Activated CD4-positive, alpha-beta T cell treated with anti-CD3 and anti-CD28 coated beads, Interleukin-2, amount 50 U/mL, for 4 hours (primary cell): Measurements from ENCODE around the gene CCDC181.

Experiments used
- DNase-seq, 2 experiments: peaks; one replicate each; pipeline ENCODE4 v3.0.0-alpha.2; 2020

The CCDC181 gene

DNA sequence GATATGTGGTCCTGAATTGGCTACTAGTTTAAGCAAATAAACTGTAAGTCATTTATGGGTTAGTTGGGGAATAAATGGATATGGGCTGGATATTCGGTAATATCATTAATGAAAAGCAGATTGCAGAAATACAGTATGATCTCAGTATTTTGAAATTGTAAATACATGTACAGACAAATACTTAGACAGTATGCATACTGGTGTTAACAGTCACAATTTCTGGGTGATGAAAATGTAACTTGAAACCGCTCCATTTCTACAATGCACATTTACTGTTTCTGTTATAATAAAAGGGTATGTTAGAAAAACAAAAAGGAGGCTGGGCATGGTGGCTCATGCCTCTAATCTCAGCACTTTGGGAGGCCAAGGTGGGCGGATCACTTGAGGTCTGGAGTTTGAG is 31.3 kb downstream of the CCDC181 start:
- no peak for DNase-seq

DNA sequence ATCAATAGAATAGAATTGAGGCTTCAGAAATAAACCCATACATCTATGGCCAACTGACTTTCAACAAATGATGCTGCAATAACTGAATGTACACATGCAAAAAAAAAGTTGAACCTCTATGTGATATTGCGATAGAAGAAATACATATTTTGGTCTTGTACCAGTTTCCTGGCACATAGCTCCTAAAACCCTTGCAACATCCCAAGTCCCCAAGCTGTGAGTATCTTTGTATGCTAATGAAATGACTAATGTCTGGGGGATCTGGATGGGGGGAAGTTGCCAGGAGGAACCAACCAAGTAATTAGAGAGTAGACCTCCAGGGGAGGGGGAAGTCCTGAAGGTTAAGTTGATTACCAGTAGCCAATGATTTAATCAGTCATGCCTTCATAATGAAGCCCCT is 34.9 kb downstream of the CCDC181 start:
- no peak for DNase-seq

DNA sequence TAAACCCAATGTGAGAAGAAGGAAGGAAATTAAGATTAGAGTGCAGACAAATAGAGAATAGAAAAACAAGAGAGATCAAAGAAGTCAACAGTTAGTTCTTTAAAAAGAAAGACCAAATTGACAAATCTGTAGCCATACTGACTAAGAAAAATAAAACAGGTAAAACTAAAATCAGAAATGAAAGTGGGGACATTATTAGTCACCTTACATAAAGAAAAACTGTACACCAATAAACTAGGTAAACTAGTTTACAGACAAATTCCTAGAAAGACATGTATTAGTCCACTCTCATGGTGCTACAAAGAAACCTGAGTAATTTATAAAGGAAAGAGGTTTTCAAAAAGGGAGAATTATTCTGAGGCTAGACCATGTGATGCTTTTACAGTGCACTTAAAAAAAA is 37.0 kb downstream of the CCDC181 start:
- no peak for DNase-seq

GRCh38 chr1:169387399-169387798 is 39.9 kb downstream of the CCDC181 start:
- no peak for DNase-seq

DNA sequence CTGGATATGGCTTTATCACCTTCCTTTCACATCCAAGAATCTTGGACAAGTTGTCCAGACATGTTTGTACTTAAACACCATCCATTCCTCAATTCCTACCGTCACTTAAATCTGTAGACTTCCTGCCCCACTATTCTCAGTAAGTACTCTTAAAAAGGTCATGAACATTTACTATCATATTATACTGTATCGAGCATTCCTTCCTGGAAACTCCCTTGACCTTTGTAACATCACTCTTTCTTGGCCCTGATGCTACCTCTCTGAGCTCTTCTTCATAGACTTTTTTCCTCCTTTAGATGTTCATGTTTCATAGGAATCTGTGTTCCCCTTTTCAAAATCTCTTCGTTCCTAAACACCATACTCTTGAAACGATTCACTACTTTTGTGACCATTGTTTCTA is 43.8 kb downstream of the CCDC181 start:
- no peak for DNase-seq

DNA sequence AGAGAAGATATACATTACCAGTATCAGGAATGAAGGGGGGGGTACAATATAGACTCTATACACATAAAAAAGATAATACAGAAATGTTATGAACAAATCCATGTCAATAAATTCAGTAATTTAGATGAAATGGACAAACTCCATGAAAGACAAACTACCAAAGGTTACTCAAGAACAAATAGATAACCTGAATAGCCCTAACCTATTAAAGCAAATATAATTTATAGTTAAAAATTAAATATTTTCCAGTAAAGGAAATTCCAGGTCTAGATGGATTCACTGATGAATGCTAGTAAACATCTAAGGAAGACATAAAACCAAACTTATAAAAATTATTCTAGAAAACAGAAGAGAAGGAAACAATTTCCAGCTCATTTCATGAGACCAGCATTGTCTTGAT is 46.1 kb downstream of the CCDC181 start:
- no peak for DNase-seq

GRCh38 chr1:169371404-169371803 is 55.9 kb downstream of the CCDC181 start:
- DNase-seq = no peak

GRCh38 chr1:169368406-169368769 is 58.9 kb downstream of the CCDC181 start:
- DNase-seq = peak; percentile 5 to 17

DNA sequence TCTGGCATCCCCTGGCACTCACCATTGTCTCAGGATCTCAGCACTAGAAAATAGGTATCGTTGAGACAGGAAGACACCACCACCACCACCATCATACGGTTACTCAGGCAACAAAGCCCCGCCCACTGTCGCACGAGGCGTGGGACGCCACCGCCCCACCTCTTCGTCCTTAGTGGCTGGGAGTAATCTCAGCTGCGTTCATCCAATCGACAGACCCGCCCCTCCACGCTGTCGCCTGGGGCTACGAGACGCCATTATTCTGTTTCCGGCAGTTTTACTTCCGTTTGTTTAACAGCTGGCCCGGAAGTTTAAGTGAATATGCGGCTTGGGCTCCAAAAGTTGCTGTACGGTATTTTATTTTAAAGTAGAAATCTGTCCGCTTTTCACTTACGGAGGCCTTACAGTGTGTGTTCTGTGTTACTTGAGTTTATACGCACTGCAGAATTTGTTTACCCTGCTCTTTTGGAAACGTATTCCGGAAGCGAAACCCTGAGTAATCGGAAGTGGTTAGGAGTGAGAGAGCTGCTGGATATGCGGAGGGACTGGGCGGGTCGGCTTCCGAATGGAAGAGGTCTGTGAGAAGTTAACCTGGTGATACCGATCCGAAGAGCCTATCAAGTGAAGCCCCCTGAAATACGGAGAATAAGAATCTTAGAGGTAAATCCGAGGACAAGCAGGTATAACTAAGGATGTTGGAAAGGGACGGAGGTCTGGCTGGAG is 59.4 kb downstream of the CCDC181 start, which contains the start of the genes BLZF1 and NME7:
Gene BLZF1, plus strand, starts transcription at position 510 of the 720 bp plus-strand sequence. CDS start 1,328 bp downstream, outside the sequence.
Gene NME7, minus strand, starts transcription at position 112 of the 720 bp plus-strand sequence. Its CDS starts 87 bp downstream, at position 25.
- peak; percentile 98 to 99 for DNase-seq

GRCh38 chr1:169367096-169367685 is 60.1 kb downstream of the CCDC181 start:
- no peak for DNase-seq

DNA sequence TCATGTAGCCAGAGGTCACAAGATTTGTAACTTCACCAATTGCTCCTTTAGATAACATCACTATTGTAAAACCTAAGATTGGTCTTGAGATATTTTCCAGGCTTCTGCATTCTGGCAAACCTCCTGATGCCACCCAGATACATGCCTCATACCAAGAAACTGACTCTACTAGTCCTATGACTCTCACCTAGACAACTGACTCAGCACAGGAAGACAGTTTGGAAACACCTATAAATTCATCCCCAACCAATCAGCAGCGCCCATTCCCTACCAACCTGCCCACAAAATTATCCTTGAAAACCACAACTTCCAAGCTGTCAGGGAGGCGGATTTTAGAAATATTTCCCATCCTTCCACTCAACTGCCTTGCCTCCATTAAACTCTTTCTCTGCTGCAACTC is 62.3 kb downstream of the CCDC181 start:
- DNase-seq = no peak

- DNase-seq = peak in 1 of 2 experiments; percentile 11
Observed at GRCh38 chr1:169363046-169363730, 64.1 kb downstream of the CCDC181 start.

DNA sequence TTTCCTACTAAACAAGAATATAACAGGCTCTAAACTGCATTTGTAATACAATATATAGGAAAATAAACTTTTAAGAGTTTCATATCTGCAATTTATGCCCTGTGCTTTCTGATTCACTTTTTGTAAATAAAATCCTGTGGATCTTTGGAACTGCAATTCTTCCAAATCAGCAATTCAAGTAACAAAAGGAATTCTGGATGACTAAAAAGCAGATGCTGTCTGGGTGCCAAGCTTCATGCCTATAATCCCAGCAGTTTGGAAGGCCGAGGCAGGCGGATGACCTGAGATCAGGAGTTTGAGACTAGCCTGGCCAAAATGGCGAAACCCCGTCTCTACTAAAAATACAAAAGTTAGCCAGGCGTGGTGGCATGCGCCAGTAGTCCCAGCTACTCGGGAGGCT is 66.0 kb downstream of the CCDC181 start:
- no peak for DNase-seq

DNA sequence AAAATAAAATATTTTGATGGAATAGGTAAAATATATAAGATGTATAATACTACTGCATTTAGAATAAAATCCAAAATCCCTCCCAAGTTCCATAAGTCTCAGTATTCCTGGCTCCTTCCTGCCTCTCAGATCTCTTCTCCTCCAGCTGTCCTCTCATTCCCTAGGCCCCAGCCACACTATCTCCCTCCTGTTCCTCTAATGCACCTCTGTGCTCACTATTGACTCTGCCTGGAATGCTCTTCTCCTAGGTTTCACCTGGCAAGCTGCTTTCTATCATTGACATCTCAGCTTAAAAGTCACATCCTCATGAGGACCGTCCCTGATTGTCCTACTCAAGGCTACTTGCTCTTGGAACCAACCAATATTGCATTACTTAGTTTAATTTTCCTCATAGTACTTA is 66.9 kb downstream of the CCDC181 start:
- no peak for DNase-seq

DNA sequence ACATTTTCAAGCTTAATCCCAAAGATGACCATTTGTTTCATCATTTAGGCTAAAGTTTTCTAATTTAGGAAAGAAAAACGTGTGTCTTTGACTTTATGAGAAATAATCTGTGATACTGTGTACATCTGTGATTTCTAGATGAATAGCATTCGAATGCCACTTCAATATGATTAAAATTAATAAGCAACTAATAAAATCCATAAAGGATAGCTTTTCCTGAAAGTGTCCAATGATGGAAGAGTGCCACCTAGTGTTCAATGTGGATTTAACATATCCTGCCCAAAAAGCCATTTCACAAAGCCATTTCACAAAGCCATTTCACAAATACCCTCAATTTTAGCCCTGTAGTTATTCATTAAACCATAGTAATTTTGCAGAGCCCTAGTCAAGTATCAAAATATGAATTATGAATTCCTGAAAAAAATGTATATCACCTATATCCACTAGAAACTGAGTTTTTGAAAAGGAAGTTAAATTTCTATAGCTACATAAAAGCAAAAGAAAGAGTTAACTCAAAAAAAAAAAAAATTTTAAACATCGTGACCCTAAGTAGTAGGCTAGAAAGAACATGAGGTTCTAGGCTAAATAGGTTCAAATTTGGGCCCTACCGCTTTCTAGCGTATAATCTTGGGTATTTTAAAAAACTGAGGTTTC is 78.8 kb downstream of the CCDC181 start:
- DNase-seq = no peak

- no peak for DNase-seq
Observed at GRCh38 chr1:169347688-169348382, 79.4 kb downstream of the CCDC181 start.

GRCh38 chr1:169346036-169346589 is 81.2 kb downstream of the CCDC181 start:
- DNase-seq = no peak

DNA sequence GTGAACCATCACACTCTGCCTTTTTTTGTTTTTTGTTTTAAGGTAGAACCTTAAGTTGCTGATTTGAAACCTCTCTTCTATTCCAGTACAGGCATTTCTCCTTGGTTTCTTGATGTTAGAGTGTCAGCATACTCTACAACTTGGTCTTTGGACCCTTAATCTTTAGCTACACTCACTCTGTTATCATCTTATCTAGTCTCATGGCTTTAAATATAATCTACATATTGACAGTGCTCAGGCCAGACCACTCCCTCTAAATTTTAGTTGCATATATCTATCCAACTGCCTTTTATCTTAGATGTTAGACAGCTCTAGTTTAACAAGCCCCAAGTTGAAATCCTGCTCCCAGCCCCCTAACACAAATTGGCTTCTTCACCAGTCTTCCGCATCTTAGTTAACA is 81.8 kb downstream of the CCDC181 start:
- DNase-seq = no peak
